HG02981 (cell line): ENCODE results near the gene KCNQ1.

Experiments
- ATAC-seq: cut with Tn5 transposase; IDR thresholded peaks from one replicate; pipeline ENCODE4 v1.9.1; 2021; ENCODE audit warnings: mild to moderate bottlenecking, moderate library complexity; ENCODE audit not compliant: unreplicated experiment

KCNQ1 gene

DNA sequence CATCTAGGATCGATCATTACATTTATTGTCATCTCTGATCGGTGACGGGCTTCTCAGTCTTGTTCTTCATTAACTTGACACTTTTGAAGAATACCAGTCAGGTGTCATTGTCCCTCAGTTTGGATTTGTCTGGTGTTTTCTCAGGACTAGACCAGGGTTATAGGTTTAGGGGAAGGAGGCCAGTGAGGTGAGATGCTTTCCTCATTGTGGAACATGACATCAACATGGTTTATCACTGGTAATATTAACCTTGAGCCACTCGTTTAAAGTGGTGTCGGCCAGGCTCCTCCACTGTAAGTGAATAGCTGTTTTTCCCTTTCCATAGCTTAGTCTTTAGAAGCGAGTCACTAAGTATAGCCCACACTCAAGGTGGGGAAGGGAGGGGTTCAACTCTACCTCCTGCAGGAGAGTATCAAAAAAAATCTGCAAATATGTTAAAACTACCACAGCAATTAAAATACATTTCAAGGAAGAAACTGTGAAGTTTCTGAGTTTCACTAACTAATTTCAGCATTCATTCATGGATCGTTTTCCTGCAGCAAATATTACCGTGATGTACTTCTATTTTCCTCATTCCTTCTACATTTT lies 213.0 kb downstream of the KCNQ1 start:
- no peak for ATAC-seq

DNA sequence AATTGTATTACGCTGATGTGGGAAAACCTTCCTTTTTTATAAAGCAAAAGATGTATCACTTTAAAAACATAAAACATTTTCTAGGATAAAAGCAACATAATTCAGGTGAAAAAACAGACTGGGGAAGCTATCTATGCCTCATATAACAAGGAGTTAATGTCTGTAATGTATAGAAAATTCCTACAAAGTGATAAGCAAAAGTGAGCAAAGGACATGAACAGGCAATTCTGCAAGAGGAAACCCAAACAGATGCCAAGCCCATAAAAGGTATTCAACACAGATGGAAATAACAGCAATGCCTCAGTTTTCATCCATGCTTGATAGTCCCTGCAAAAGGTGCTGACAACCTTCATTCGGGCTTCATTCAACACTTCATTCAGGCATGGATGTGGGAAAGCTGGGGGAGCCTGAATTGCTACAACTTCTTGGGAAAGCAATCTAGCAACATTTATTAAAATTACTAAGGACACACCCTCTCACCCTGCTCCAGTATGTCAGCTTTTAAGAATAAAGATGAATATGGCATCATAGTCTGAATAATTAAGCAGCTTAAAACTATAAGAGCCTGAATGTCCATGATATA lies 215.6 kb downstream of the KCNQ1 start:
- ATAC-seq: no peak

DNA sequence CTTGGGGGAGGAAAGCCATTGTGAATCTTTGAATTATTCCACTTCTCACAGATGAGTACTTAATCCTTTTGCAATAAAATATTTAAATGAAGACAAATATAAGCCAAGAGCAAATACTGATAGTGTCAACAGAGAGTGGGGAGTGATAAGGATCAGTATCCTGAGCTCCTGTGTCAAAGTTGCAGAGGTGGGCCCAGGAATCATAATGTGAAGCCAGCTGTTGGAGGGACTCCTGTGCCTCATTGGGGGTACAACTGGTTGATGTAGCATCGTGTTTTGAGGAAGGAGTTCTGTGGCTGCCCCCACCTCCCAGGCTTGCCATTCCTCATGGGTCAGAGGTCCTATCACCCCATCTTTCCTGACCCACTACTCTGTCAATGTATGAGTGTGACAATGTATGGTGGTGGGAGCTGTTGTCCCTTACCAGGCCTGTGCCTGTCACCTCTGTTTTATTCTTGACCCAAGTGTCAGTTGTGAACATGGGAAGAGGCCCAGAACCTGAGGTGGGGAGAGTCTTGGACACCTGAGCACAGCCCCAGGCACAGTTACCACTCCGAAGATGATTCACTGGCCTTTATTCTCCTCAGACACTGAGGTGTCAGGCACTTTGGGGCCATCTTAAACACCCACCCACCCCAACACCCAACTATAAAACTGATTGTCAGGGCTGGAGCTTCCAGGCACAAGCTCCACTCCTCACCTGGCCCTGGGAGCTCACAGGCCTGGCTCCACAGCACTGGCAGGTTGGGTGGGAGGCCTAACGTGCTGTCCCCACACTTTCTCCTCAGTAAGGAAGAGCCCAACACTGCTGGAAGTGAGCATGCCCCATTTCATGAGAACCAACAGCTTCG lies 216.6 kb downstream of the KCNQ1 start:
- ATAC-seq: no peak

DNA sequence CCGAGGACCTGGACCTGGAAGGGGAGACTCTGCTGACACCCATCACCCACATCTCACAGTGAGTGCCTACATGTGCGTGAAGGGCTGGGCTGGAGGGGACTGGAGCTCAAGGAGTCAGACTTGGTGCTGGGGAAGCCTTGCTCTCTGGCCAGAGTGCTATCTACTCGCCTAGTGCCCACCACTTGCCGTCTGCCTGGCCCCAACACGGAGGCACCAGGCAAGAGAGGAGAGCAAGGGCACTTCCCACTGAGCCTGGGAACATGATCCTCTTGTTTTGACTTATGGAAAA lies 217.2 kb downstream of the KCNQ1 start:
- no peak for ATAC-seq

DNA sequence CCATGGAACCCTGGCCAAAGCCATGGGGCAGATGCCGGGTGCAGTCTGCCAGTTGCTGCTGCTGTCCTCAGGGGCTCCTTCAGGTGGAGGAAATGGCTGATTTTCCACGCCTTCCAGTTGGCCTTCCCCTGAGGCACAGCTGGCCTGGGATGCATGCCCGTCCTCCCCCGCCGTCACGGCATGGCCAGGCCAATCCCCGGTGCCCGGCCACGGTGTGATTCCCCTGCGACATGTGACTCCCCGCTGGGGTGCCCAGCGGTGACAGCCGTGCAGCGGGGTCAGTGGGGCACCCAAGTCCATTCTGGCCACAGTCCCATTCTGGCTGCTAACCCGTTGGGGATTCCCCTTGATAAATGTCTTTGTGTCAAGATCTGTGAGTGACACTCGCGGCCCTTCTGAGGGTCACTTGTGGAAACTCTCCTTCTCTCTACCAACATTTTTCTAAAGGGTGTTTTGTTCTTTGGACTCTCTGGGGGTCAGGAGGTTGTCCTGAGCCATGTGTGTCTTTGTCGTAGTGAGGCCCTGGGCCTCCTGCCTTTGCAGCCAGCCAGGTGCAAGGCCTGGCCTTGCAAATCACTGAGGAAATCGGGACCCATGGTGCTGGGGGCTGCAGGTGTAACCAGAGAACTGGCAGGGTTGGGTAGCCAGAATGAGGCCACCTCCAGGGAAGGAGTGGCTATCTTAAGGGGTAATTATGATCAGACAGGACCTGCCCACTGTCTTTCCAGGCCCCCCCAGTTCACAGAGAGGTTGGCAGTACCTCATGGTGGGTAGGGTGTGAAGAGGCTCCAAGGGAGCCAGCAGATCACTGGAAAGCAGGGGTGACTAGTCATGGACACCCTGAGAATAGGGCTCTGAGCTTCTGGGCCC lies 217.9 kb downstream of the KCNQ1 start:
- no peak for ATAC-seq

DNA sequence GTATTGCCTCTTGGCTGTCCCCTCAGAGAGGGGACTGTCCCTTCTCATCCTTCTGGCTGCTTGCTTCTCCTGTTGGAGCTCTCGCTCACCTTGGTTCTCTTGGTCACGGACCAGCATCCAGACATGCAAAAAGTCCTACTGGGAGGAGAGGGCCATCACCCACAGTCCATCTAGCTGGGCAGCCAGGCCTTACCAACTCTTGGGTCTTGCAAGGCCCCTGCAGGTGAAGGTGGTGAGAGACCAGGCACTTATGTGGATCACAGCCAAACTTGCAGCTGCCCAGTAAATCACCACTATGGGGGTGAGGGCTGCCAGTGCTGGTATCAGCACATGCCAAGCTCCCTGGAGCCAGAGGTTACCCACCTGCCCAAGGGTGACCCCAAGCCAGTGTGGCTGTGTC lies 218.7 kb downstream of the KCNQ1 start:
- no peak for ATAC-seq

- ATAC-seq: no peak
These were observed 219.1 kb downstream of the KCNQ1 start for GRCh38 chr11:2663915-2664314.

GRCh38 chr11:2664376-2664775 lies 219.6 kb downstream of the KCNQ1 start:
- ATAC-seq: no peak

GRCh38 chr11:2664791-2665525 lies 220.2 kb downstream of the KCNQ1 start:
- ATAC-seq: no peak

DNA sequence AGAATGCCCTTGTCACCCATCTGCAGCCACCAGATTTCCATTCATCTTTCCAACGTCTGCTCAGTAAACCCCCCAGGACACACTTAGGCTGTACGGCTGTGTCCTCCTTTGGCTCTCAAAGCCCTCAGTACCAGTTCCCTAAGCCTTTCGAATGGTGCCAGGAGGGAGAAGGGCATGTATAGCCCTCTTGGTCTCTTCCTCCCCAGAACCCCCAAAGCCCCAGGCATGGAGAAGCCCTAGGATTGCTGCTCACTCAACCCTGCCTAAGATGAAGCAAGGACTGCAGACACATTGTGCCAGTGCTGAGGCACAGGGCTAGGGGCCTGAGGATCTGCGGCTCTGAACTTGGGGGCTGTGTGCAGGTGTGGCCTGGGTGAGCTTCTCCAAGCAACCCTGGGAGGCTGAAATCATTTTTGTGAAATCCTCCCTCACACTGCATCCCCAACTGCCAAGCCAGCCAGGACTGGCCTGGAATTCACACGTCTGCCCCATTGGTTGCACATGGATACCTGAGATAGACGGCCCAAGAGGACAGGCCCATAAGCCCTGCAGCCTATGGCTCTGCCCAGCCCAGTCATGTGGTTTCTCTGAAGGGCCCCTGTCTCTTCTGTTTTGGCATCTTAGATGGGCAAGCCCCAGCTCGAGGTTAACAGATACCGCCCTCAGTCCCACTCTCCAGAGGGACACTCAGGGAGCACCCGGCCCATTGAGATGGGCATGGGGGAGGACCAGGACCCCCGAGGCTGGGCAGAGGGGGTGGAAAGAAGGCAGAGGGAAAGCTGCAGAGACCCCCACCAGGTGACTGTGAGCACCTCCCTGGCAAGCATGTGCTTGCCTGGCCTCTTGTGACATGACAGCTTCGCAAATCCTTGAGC lies 221.0 kb downstream of the KCNQ1 start:
- no peak for ATAC-seq

GRCh38 chr11:2666401-2666741 lies 221.6 kb downstream of the KCNQ1 start:
- no peak for ATAC-seq

DNA sequence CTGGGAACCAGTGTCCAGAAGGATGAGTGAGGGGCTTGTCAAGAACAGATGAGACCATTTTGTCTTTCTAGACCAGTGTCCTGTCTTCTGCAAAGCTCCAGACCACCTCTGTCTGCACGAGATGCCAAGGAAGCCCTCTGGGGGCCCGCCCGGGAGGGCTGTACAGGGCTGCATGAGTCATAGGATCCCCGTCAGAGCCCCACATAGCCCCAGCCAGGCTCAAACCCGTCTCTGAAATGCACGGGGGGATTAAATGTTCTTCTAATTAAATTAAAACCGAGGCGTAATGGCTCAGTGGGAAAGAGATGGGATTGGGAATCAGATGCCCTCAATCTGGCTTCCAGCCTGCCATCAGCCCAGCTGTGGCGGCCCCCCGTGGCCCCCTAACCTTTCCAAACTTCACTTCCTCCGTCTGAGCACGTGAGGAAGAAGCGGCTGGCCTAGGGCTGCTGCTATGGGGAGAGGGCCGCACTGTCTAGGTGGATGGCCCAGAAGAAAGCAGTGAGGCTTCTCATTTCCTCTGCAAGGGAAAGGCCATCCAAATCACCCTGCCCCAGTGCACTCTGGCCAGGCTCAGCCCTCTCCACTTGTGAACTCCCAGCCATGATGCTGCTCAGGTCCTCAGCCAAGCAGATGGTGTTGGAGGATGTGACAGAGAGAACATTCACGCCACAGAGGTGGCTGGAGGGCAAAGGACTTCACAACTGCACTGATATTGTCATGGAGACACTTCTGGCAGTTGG lies 222.2 kb downstream of the KCNQ1 start:
- ATAC-seq: no peak

DNA sequence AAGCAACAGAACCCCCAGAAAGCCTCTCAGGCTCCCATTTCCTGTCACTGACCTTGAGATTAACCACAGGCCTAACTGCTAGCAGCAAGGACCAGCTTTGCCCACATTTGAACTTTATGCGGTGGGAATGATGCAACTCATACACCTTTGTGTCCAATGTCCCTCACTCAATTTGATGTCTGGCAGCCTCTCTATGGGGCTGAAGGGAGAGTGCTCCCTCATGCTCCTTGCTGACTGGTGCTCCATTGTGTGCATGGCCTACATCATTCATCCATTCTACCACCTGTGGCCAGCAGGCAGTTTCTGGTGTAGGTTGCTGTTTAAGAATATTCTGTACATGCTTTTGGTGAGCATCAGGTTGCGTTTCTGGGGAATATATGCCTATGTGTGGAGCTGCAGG lies 223.1 kb downstream of the KCNQ1 start:
- ATAC-seq: no peak

- no peak for ATAC-seq
These were observed 224.1 kb downstream of the KCNQ1 start for GRCh38 chr11:2668876-2669275.

DNA sequence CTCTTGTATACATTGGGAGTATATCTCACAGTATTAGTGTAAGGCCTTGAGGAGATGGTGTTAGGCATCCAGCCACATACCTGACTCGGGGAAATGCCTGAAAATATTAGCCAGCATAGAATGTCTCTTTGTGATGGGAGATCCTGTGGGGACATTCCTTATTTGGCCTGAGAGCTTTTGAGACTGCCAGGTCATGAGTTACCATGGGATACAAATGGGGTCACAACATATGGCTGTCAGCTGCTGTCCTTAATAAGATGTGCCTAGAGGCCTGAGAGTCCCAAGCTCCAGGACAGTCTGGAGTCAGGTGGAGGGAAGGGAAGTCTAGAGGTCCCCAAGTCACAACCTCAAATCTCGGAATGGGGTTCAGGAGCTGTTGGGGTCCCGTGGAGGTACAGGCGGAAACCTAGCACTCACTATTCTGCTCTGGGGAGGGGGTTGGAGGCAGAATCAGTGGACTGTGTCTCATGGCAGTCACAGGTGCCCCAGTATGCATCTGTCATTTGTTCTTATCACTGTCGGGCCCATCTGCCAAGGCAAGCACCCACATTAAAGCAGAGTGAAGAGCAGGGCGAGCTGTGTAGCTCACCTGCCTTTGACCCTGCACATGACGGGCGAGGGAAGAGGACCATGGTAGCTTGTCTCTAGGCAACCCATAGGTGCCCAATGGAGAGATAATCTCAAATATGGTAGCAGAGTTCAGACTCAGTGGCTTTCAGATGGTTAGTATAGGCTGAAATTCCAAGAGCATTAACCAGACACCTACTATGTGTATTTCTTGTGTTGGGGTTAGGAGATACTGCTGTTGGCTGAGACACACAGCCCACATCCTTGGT lies 225.0 kb downstream of the KCNQ1 start:
- no peak for ATAC-seq

- ATAC-seq: no peak
These were observed 225.8 kb downstream of the KCNQ1 start for GRCh38 chr11:2670541-2671100.

GRCh38 chr11:2671748-2672147 lies 226.9 kb downstream of the KCNQ1 start:
- no peak for ATAC-seq
